Suppressor macrophage (primary cell): ENCODE results near the gene P4HB.
A peak's percentile ranks its signal among the peaks of the same experiment; 100 is the strongest.

Source experiments
- DNase-seq, 4 experiments: peaks; one replicate each; pipeline ENCODE4 v3.0.0-alpha.2; 2020 to 2022

The P4HB gene

GRCh38 chr17:81809556-81809998 lies 50.8 kb downstream of the P4HB start:
- DNase-seq: no peak

- DNase-seq: no peak
Measured at GRCh38 chr17:81808778-81809555, 51.4 kb downstream of the P4HB start.

- DNase-seq: no peak
Measured at GRCh38 chr17:81807839-81808238, 52.5 kb downstream of the P4HB start.

- DNase-seq: no peak
Measured at GRCh38 chr17:81807210-81807719, 53.1 kb downstream of the P4HB start.

- DNase-seq: no peak
Measured at GRCh38 chr17:81806461-81807209, 53.7 kb downstream of the P4HB start.

DNA sequence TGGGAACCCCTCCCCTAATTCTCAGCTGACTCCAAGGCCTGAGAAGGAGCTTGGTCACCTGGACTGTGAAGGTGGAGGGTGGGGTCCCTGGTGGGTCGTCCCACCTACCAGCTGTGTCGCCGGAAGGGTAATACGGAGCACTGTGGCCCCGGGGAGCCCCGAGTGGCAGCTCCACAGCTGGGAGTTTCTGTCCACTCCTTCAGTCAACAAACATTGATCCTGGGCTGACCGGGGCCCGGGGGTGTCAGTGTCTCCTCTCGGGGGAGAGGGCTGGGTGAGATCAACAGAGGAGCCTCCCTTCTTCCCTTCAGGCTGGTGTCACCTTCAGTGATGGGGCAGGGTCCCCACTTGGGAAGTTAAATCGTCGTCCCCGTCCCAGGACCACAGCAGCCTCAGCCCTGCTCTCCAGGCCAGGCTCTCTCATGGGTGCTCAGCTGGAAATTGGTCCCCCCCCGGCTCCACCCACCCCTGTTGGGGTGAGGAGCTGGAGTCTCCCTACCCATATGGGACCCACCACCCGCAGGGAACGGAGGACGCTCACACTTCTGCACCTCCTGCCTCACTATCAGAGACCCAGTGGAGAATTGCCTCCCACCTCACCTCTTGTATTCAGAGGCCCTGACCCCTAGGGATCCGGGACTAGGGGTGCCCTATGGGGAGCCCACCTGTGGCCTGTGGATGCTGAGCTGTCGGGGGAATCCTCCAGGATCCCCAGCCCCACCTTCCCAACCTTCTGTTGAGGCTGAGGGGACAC lies 54.5 kb downstream of the P4HB start:
- DNase-seq: no peak

GRCh38 chr17:81804559-81805399 lies 55.6 kb downstream of the P4HB start:
- DNase-seq: no peak

GRCh38 chr17:81803728-81804558 lies 56.4 kb downstream of the P4HB start, which contains the start of gene GCGR:
Gene GCGR, plus strand, starts transcription at chr17:81804150. Its CDS starts 4,869 bp downstream, at chr17:81809019.
- DNase-seq: no peak

DNA sequence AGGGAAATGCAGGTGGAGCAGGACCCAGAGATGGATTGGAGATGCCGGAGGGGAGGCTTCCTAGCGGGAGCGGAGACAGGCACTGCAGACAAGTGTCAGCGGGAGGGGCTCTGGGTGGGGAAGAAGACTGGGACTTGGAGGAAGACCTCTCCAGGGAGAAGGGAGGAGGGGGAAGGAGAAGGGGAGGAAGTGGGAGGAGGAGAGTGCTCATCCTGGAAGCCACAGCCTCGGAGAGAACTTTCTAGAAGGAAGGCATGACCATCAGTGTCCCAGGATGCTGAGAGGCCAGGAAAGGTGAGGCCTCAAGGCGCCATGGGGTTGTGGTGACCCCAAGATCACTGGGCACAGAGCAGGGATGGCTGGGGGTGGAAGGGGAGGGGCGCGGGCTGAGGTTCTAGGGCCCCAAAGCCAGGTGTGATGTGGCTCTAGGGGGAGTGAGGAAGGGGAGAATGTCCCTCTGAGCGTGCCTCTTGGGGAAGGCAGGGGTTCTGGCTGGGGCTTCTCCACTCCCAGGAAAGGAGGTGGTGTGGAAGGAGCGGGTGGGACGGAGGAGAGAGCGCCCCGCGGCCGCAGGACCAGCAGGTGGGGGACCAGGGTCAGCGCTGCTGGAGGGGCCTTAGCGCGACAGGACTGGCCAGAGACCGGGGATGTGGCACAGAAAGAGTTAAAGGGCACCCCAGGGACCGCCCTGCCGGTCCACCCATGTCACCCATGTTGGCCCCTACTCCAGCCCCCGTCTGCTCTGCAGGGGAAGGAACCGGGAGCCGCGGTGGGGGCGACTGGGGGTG lies 57.3 kb downstream of the P4HB start:
- no peak for DNase-seq

- DNase-seq: no peak
Measured at GRCh38 chr17:81802048-81802758, 58.1 kb downstream of the P4HB start.

DNA sequence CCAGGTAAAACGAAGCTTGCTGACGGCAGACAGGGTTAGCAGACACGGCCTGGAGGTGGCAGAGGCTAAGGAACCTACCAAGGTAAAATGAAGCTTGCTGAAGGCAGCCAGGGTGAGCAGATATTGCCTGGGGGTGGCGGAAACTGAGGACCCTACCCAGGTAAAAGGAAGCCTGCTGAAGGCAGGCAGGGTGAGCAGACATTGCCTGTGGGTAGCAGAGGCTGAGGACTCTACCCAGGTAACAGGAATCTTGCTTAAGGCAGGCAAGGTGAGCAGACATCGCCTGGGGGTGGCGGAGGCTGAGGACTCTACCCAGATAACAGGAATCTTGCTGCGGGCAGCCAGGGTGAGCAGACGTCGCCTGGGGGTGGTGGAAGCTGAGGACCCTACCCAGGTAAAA lies 59.0 kb downstream of the P4HB start:
- DNase-seq: no peak

DNA sequence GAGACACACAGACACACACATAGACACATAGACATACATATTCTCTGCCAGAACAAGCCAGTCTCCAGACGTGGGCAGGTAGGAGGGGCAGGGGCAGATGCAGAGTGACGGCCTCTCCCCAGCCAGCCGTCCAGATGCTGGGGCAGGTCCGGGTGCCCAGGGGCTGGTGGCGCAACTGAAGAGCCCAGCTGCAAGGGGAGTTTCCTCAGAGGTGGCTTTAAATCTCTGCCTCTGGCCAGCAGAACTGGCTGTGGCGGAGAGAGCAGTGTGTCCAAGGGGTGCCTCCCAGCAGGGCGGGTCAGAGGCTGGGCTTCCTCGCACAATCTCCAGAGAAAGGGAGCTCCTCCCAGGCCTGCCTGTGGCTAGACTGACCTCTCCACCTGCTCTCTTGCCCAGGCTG lies 65.8 kb downstream of the P4HB start:
- DNase-seq: peak in 2 of 4 experiments; percentile 31 to 44

GRCh38 chr17:81794074-81794476 lies 66.3 kb downstream of the P4HB start:
- DNase-seq: no peak
